ENCODE measurements around the gene PTGFRN.

DNA sequence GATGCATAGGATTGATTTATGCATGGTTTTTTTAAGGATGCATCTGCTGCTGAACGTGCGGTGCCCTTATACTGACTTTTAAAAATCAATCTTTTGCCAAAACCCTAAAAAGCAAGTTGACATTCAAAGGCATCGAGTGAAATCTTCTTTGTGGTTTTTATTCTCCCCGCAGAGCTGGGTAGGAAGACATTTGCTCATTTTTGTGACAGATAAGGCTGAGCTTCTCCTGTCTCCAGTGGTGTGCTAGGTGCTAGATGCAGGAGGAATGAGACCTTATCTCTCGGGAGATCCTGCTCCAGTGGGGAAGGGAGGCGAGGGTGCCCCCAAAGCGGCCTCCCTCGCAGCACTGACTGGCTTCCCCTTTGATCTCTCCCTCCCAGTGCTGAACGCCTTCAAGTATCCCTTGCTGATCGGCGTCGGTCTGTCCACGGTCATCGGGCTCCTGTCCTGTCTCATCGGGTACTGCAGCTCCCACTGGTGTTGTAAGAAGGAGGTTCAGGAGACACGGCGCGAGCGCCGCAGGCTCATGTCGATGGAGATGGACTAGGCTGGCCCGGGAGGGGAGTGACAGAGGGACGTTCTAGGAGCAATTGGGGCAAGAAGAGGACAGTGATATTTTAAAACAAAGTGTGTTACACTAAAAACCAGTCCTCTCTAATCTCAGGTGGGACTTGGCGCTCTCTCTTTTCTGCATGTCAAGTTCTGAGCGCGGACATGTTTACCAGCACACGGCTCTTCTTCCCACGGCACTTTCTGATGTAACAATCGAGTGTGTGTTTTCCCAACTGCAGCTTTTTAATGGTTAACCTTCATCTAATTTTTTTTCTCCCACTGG, 76.9 kb downstream of the PTGFRN start:
- TF ChIP-seq EZH2 (IDR thresholded peaks at IDR 0.05; ENCODE audit: low read depth, low read length, severe bottlenecking): no peak
- TF ChIP-seq RNF2 (IDR thresholded peaks at IDR 0.05; ENCODE audit: borderline replicate concordance, low read depth, low read length, missing control alignments, poor library complexity, severe bottlenecking): no peak
- TF ChIP-seq, protein P1, sequence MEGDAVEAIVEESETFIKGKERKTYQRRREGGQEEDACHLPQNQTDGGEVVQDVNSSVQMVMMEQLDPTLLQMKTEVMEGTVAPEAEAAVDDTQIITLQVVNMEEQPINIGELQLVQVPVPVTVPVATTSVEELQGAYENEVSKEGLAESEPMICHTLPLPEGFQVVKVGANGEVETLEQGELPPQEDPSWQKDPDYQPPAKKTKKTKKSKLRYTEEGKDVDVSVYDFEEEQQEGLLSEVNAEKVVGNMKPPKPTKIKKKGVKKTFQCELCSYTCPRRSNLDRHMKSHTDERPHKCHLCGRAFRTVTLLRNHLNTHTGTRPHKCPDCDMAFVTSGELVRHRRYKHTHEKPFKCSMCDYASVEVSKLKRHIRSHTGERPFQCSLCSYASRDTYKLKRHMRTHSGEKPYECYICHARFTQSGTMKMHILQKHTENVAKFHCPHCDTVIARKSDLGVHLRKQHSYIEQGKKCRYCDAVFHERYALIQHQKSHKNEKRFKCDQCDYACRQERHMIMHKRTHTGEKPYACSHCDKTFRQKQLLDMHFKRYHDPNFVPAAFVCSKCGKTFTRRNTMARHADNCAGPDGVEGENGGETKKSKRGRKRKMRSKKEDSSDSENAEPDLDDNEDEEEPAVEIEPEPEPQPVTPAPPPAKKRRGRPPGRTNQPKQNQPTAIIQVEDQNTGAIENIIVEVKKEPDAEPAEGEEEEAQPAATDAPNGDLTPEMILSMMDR (IDR thresholded peaks at IDR 0.05; ENCODE audit: control extremely low read depth in 1 of 3, insufficient read depth in 1 of 3, low read depth in 1 of 3, low read length in 3 of 3): peak in 2 of 3 experiments; percentile 2 to 10; a peak in 1 of 4 replicates
- no peak for TF ChIP-seq JUND (IDR thresholded peaks at IDR 0.05; ENCODE audit: low read length)
- TF ChIP-seq RAD21 (IDR thresholded peaks at IDR 0.05 in 1 of 2, conservative IDR thresholded peaks at IDR 0.05 in 1 of 2; ENCODE audit: low read depth in 2 of 2, low read length in 2 of 2): peak; percentile 3 to 34; a peak in 3 of 4 replicates
- TF ChIP-seq ZNF274 (IDR thresholded peaks at IDR 0.05; ENCODE audit: borderline replicate concordance, extremely low read depth, low read length): no peak
- no peak for TF ChIP-seq POLR2A (IDR thresholded peaks at IDR 0.05; ENCODE audit: control extremely low read depth in 1 of 2, low read depth in 2 of 2, low read length in 2 of 2)
- no peak for TF ChIP-seq FOSL1 (IDR thresholded peaks at IDR 0.05; ENCODE audit: insufficient read depth, low read depth, low read length)
- no peak for TF ChIP-seq KDM5A (IDR thresholded peaks at IDR 0.05; ENCODE audit: low read length)
- TF ChIP-seq SRF (IDR thresholded peaks at IDR 0.05; ENCODE audit: low read depth, low read length): no peak
- no peak for TF ChIP-seq PHF8 (conservative IDR thresholded peaks at IDR 0.05; ENCODE audit: low read depth, low read length)
- TF ChIP-seq RXRA (IDR thresholded peaks at IDR 0.05; ENCODE audit: insufficient read depth, low read depth, low read length): no peak
- TF ChIP-seq SIN3A (conservative IDR thresholded peaks at IDR 0.05 in 1 of 2, IDR thresholded peaks at IDR 0.05 in 1 of 2; ENCODE audit: low read depth in 1 of 2, low read length in 2 of 2): no peak

Data from H1 (cell line).